GM21786 (cell line): Measurements from ENCODE around the gene APEH.

Source experiments
- ATAC-seq: cut with Tn5 transposase; IDR thresholded peaks from one replicate; pipeline ENCODE4 v1.9.1; 2021; ENCODE audit not compliant: unreplicated experiment

APEH gene

GRCh38 chr3:49650177-49650576 lies 24.0 kb upstream of the APEH start:
- ATAC-seq: no peak

GRCh38 chr3:49650637-49651036 lies 23.5 kb upstream of the APEH start:
- ATAC-seq: no peak

- no peak for ATAC-seq
Measured at GRCh38 chr3:49652218-49652902, 21.8 kb upstream of the APEH start.

- ATAC-seq: no peak
Measured at GRCh38 chr3:49652903-49653415, 21.2 kb upstream of the APEH start.

GRCh38 chr3:49653621-49654020 lies 20.5 kb upstream of the APEH start:
- no peak for ATAC-seq

- ATAC-seq: no peak
Measured at GRCh38 chr3:49654176-49654825, 19.9 kb upstream of the APEH start.

- ATAC-seq: no peak
Measured at GRCh38 chr3:49654955-49655556, 19.1 kb upstream of the APEH start.

- no peak for ATAC-seq
Measured at GRCh38 chr3:49655731-49656285, 18.3 kb upstream of the APEH start.

- no peak for ATAC-seq
Measured at GRCh38 chr3:49656541-49657112, 17.5 kb upstream of the APEH start.

- ATAC-seq: no peak
Measured at GRCh38 chr3:49657208-49657915, 16.8 kb upstream of the APEH start.

- no peak for ATAC-seq
Measured at GRCh38 chr3:49658711-49659110, 15.4 kb upstream of the APEH start.

- ATAC-seq: no peak
Measured at GRCh38 chr3:49659756-49660155, 14.4 kb upstream of the APEH start.

- no peak for ATAC-seq
Measured at GRCh38 chr3:49661281-49661680, 12.9 kb upstream of the APEH start.

GRCh38 chr3:49662021-49662420 lies 12.1 kb upstream of the APEH start:
- no peak for ATAC-seq

- no peak for ATAC-seq
Measured at GRCh38 chr3:49662720-49663413, 11.3 kb upstream of the APEH start.

GRCh38 chr3:49663831-49664230 lies 10.3 kb upstream of the APEH start:
- no peak for ATAC-seq

- no peak for ATAC-seq
Measured at GRCh38 chr3:49664300-49664699, 9.9 kb upstream of the APEH start.

- no peak for ATAC-seq
Measured at GRCh38 chr3:49665822-49666519, 8.2 kb upstream of the APEH start.

- no peak for ATAC-seq
Measured at GRCh38 chr3:49666592-49666991, 7.6 kb upstream of the APEH start.
